HG03439 (cell line): ENCODE measurements around the gene MAMDC4.
"Not testable (repeated sequence)": the region's sequence is repeated elsewhere in the genome, so short reads cannot be mapped to it uniquely, and the experiment has no call there.

Experiments
- ATAC-seq: cut with Tn5 transposase; IDR thresholded peaks from one replicate; pipeline ENCODE4 v1.9.1; 2021; ENCODE audit warnings: mild to moderate bottlenecking, moderate library complexity; ENCODE audit not compliant: unreplicated experiment

MAMDC4 gene

DNA sequence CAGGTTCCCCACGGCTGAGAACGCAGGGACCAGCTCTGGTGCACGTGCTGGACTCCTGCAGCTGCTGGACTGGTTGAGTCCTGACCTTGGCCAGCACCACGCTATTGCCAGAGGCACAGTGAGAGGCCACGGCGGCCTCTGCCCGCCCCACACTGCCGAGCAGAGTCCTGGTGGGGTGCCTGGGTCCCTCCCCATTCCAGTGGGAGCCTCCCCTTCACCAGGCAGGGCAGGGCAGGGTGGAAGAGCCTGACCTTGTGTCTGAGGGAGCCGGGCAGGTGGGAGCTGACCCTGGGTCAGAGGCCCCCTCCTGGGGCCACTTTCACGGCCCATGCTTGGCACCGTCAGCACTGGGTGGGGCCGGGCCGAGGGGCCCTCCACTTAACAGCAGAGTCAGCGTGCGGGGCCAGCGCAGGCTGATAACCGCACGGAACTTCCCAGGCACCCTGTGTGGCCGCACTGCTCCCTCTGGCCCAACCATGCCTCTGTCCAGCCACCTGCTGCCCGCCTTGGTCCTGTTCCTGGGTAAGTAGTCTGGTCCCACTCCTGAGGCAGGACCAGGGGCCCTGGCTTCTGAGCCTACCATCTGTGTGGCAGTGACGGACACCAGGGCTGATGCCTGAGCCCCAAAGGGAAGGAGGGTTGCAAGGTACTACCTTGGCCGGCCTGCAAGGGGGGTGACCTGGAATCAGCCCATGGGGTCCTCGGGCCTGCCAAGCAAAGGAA, at the start of gene MAMDC4:
MAMDC4 (plus strand) TSS at position 406 of the 723 bp plus-strand sequence; CDS start at position 477, 71 bp downstream.
- ATAC-seq = no peak

DNA sequence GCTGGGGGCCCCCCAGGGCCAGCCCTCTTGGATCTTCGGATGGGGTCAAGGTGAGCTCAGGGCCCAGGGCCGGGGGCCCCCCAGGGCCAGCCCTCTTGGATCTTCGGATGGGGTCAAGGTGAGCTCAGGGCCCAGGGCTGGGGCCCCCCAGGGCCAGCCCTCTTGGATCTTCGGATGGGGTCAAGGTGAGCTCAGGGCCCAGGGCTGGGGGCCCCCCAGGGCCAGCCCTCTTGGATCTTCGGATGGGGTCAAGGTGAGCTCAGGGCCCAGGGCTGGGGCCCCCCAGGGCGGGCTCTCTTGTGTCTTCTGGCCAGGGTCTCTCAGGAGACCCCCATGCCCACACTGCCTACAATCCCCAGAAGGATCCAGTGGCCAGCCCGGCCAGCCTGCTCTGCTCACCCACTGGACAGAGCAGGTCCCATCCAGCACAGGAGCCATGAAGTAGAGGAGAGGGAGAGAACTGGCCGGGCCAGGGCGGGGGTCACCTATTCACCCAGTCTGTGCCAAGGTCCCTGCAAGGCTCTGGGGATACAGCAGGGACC, 49.1 kb upstream of the MAMDC4 start:
- not testable (repeated sequence) for ATAC-seq

DNA sequence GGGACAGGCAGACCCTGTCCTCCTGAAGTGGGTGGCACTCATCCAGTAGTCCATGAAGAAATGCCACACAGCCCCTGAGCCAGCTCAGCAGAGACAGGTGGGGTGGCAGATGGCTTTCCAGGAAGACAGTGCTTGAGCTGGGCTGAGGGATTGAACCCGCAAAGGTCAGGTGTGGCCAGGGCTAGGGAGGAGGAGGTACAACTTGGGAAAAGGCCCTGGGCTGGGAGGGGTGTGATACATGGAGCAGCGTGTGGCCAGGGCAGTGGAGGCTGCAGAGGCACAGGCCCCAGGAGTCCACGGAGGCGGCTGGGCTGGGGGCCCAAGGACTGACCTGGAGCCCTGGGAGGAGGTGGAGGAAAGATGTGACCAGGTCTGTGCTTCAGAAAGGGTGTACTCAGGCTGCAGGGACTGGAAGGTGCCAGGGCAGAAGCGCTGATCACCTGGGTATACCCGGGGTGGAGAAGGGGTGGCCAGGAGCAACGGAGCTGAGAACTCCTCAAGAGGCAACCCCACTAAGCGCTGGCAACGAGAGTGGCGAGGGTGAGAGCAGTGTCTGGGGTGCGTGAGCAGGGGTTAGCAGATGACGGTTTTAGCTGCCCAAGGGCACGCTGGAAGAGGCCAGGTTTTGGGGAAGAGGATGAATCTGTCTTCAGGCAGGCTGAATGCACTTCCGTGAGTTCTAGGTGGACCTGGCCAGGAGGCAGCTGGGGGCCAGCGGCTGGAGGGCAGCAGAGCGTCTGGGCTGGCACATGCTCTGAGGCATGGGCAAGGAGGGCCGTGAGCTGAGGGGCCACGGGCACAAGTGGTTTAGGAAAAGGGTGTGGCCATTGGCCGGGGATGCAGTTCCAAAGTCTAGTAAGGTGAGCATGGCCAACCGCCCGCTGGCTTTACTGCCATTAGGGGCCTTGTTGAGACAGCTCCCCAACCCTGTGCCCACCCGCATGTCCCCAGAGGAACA, 48.3 kb upstream of the MAMDC4 start:
- ATAC-seq = no peak

GRCh38 chr9:136804509-136805206, 47.5 kb upstream of the MAMDC4 start:
- no peak for ATAC-seq

DNA sequence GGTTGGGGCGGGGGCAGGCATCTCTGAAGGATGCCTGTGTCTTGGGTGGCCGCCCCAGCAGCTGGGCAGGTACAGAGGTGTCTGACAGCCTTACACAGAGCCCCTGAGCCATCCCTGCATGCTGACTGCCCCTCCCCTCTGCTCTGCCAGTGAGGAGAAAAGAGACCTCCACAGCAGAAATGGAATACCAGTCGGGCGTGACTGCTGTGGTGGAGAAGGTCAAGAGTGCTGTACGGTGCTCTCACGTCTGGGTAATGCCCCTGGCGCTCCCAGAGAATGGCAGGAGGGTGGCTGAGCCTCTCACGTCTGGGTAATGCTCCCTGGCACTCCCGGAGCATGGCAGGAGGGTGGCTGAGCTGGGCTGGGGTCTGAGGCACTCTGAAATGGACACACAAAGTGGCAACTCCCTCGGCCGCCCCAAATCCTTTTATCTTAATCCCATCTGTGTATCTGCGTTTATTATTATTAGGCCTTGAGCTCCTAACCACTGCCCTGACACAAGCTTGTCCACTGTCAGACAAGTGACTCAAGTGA, 46.9 kb upstream of the MAMDC4 start:
- no peak for ATAC-seq

GRCh38 chr9:136806067-136806466, 46.1 kb upstream of the MAMDC4 start:
- ATAC-seq = no peak

GRCh38 chr9:136806631-136807201, 45.4 kb upstream of the MAMDC4 start:
- peak; percentile 1 for ATAC-seq

DNA sequence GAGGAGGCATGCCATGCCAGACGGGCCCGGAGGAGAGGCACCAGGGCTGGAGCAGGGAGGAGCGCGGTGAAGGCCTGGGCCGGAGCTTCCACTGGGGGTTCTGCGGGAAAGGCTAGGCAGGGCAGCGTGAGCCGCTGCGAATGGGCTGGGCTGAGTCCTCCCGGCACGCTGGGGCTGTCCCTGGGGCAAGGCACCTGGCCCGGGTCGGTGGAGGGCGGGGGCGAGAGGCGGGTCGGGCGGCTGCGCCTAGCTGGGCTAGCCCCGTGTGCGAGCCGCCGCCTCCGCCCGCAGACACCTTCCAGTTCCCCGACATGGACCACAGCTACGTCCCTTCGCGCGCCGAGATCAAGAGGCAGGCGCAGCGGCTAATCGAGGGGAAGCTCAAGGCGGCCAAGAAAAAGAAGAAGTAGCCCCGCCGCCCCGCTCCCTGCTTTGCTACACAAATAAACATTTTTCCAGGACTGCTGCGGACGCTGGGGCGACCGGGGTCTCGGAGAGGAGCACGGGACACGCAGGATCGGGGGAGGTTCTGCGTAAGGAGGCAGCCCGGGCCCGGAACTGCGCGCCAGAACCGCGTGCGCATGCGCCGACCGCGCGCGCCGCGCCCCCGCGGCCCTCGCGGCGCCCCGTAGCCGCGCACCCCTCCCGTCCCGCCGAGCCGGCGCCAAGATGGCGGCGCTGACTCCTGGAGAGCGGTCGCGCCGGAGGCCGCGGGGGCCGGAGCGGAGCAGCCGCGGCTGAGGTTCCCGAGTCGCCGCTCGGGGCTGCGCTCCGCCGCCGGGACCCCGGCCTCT, 44.7 kb upstream of the MAMDC4 start, which contains the start of gene RABL6:
RABL6 (plus strand) TSS at position 668 of the 794 bp plus-strand sequence. CDS start 249 bp downstream, outside the sequence.
- peak; percentile 63 for ATAC-seq

GRCh38 chr9:136808075-136808805, 43.9 kb upstream of the MAMDC4 start:
- peak; percentile 32 for ATAC-seq

DNA sequence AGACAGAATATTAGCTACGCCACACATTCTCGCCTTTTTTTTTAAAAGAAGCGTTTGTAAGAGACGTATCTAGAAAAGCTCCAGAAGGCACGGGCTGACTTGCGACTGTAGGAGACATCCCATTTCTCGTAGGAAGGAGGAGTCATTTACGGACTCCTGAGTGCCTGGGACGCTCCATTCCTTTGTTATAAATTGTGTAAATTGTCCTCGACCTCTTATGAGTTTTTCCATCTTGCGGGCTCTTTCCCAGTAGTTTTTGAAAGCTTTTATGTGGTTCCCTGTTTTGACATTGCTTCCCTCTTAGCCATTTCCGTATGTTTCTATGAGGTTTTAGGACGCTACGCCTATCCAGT, 43.4 kb upstream of the MAMDC4 start:
- no peak for ATAC-seq

DNA sequence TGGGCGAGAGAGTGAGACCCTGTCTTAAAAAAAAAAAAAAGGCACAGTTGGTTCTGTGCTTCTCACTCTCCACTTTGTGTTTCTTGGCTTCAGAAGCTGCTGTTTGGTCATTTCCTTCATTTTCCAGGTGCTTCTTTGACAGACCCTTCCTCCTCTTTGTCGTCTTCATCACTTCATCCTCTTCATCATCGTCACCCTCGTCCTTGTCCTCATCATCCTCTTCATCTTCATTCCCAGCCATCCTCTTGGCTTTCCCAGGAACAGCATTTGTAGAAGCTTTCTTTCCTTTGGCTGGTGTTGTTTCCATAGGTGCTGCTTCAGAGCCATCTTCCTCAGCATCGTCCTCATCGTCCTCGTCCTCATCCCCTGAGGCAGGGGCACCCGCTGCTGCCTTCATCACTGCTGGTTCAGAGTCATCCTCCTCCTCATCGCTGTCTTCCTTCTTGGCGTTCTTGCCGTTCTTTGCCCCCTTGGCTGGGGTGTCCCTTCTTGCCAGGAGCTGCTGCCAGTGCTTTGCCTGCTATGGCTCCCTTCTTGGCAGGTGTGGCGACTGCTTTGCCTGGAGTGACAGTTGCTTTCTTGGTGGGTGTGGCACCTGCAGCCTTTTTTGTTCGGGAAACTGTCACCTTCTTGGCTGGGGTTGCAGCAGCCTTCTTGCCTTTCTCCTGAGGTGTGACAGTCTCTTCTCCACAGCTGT, 37.3 kb upstream of the MAMDC4 start:
- ATAC-seq = no peak

- no peak for ATAC-seq
Observed at GRCh38 chr9:136815422-136815782, 36.7 kb upstream of the MAMDC4 start.

GRCh38 chr9:136820971-136821825, 30.9 kb upstream of the MAMDC4 start:
- ATAC-seq = no peak

DNA sequence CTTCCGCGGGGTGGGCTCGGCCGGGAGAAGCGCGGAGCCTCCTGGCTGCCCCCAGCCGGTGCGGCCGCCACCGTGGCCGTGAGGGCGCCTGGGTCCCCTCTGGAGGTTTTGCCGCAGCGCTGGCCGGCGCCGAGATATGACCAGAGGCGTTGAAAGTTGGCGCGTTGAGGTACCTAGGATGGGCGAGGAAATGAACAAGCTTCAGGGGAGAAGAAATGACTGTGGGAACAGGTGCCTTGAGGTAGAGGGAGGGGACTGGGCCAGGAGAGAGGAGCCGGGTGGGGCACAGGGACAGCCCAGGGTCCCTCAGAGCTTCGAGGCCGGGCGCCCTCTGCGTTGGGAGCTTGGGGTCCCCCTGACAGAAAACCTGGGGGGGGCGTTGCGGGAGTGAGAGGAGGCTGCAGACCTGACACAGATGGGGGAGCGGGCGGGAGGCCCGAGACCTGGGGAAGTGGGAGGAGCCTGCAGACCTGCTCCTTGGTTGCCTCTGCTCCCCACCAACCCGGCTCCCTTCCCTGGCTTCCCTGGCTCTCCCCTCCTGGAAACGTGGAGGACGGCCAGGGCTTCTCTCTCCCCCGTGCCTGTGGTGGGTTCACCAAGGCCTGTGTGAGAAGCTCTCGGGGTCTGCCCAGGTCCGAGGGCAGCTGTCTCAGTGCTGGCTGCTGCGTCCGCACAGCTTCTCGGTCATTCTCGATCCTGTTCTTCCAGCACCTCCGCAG, 30.2 kb upstream of the MAMDC4 start:
- ATAC-seq = no peak

- ATAC-seq = no peak
Observed at GRCh38 chr9:136823136-136824046, 28.8 kb upstream of the MAMDC4 start.
